GM21390 (cell line): Measurements from ENCODE around the gene SEL1L3.
A peak's percentile ranks its signal among the peaks of the same experiment; 100 is the strongest.
"Not testable (repeated sequence)": the region's sequence is repeated elsewhere in the genome, so short reads cannot be mapped to it uniquely, and the experiment has no call there.

Source experiments
- ATAC-seq: cut with Tn5 transposase; IDR thresholded peaks from one replicate; pipeline ENCODE4 v1.9.1; 2021; ENCODE audit not compliant: unreplicated experiment

SEL1L3 gene

DNA sequence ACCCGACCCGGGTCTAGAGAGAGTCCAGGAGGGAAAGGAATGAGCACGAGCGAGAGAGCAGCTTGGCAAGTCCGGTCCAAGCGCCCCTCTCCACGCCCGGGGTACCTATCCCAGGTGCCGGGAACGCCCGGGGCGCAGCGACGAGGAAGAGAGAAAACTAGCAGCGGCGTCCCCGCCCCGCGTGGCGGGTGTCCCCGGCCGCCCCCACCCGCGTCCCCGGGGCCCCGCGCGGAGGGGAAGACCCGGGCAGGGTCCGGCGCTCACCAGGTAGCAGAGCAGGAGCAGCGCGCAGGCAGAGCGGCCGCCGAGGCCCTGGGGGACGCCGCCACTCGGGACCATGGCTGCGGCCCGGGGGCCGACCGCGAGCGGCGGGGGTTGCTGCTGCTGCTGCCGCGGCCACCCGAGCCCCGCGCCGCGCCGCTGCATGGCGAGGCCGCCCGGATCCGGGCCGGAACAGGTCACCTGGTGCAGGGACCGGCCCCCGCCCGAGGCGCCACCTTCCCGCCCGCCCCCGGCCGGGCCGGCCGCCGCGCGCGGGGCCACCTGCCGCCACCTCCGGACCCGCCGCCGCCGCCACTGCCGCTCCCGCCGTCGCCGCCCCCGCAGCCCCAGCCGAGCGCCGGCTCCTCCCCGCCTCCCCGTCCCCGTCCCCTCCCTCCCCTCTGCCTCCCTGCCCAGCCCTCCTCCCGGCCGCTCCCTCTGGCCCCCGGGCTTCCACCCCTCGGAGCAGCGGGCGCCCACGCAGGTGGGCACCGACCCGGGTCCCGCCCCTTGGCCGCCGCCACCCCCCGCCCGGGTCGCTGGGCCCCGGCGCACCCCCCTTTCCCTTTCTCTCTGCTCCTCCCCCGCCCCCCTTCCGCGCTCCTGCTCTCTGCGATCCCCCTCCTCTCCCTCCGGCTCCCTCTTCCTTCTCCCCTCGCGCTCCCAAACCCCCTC, at the start of gene SEL1L3:
Gene SEL1L3 (minus strand): TSS at position 578 of the 936 bp plus-strand sequence. CDS start 152 bp downstream, at position 426.
- peak; percentile 42 for ATAC-seq

DNA sequence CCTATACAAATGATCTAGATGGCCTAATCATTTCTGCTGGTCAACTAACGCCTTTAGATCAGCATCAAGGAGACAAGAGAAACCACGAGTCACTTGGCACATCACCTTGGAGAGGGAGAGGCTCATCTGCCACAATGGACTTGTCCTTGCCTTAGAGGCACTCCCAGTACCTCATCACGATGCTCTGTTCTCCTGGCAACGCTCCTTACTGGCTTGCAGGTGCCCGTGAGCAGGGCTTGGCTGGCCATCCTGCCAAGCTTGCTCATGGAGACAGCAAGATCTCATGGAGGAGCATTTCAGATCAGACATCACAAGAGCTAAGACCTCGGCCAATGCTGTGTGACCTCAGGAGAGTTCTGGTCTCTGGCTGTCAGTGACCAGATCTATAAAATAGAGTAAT, 48.6 kb upstream of the SEL1L3 start:
- ATAC-seq: no peak

DNA sequence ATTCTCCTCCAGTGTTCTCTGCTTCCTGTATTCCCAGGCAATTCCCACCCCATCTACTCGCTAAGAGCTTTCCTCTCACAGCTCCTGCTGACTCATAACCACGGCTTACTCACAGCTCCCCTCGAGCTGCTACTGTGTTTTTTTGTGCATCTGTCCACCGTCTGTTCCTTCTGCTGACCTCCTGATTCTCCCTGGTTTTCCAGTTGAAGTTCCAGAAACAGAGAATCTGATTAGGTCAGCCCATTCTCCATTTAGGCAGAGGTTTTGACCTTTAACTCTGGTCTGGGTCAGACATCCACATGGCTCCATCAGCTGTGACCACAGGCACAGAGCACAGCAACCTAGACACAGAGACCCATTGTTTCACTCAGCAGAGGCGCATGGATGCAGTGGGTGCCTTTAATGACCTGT, 45.7 kb upstream of the SEL1L3 start:
- no peak for ATAC-seq

DNA sequence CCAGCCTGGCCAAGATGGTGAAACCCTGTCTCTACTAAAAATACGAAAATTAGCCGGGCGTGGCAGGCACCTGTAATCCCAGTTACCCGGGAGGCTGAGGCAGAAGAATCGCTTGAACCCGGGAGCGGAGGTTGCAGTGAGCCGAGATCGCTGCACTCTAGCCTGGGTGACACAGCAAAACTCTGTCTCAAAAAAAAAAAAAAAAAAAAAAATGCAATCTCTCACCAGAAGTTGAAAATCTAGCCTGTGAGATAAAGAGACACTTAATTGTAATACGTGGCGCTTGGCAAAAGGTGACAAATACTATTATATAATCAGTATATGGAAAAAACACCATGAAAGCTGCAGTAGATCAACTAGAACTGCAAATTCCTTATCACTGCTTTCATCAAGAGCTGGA, 43.3 kb upstream of the SEL1L3 start:
- ATAC-seq: not testable (repeated sequence)

DNA sequence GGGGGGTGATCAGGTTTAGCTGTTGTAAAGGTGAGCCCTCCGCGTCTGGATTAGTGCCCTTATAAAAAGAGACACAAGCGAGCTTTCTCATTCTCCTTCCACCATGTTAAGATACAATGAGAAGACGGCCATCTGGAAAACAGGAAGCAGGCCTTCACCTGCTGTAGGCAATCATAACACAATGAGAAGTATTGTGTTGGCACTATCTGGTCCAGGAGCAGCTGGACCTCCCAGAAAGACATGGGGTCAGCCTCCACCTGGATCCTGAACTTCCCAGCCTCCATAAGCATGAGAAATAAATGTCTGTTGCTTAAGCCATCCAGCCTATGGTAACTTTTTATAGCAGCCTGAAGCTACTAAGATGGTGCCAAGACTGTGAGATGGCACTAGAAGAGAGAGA, 42.6 kb upstream of the SEL1L3 start:
- ATAC-seq: no peak

DNA sequence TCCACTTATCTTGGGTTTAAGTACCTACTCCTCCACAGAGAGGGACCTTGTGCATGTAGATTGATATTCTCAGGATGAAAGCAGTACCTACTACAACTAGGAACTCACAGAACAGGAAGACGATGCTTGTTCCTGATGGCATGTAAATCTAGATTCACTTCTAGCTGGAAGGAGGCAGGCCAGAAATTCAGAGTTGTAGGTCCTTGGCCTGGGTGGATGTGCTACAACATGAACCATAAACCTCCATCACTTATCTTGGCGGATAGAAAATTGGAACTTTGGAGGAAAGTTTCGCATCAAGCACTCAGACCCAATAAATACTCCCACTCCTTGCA, 41.9 kb upstream of the SEL1L3 start:
- peak; percentile 42 for ATAC-seq

DNA sequence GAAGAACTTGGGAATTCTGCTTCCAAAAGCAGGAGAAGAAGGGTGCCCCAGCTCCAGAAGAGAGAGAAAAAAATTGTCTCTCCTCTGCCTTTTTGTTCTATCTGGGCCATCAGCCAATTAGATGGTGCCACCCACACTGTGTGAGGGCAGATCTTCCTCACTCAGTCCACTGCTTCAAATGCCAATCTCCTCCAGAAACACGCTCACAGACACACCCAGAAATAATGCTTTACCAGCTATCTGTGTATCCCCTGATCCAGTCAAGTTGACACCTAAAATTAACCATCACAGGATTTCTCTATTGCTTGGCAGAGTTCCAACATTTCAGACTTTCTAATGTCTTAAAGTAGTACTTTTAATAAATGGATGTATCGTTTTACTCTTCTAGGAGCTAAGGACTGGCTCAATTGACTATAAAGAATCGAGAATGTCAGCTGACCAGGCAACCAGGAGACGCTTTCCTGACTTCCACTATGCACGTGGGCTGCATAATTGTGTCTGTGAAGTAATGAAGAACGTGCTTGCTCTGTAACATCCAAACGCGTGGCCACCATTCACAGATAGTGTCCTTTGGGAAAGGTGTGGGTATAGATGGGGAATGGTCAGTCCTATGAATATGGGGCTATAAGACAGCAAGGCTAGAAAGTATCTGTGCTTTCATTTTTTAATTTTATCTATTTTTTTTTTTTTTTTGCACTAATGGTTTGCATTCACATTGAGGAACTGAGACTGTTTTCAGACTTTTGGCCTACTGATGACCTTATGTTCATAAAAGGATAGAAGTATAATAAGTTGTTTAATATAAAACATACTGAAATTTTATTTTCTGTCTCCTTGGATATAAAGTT, 41.3 kb upstream of the SEL1L3 start:
- ATAC-seq: peak; percentile 65

DNA sequence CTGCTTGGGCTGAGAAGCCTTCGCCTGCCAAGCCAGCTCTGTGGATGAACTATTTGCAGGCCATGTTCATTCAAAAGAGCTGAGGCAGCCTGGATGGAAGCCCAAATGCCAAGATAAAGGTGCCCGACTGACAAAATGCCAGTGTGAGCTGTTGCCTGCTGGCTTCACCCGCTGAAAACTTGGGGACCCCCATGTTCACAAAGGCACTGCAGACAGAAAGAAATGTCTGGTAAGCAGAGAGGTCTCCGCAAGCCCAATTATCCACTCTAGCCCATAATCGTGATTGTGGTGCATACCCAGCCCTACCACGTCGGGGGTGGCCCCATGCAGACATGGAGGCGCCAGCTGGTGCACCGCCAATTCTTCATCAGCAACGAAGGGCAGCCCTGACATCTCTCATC, 38.2 kb upstream of the SEL1L3 start:
- no peak for ATAC-seq

DNA sequence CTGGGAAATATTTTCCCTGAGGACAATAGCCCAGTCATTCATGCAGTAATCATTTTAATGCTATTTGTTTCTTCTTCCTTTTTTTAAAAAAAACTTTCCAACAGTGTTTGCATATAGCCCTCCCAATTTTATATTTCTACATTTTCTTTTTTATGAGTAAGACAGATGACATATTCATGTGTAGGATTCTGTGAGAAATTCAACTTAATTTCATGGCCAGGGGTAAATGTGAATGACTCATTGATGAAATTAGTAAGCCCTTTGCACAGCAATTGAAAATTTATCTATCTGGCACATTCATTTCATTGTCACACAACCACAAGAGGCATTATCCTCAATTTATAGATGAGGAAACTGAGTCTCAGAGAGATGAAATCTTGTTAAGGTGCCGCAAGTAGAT, 37.5 kb upstream of the SEL1L3 start:
- no peak for ATAC-seq

DNA sequence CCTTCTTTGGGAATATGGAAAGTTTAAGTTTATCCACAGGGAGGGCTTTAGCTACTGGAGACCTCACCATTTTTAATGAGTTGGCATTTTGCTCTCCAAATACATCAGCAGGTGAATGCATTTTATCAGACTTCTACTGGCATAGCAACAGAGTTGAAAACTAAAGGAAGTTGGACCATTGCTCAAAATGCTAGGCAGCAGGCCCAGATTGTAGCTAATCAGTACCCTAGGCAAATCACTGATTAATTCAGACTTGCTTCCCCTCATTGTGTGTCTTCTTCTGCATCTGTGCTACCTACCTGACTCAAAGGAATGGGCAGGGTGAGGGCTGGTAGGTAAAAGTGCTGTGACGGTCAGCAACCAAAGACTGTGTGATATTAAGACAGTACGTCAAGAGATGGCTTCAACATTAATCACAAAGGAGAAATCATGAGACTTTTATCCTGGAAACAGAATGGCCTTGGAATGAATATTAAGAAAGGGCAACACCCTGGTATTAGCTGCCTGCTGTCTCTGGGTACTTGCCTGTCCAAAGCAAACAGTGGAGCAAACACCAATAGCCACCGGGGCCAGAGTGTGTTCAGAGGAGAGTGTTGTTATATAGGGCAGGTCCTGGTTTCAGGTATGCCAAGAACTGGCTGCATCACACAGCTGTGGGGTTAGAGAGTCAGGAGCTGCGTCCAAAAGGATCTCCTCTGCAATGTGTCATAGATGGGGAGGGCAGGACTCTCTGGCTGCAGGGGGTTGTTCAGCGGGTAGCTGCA, 34.2 kb upstream of the SEL1L3 start:
- no peak for ATAC-seq

DNA sequence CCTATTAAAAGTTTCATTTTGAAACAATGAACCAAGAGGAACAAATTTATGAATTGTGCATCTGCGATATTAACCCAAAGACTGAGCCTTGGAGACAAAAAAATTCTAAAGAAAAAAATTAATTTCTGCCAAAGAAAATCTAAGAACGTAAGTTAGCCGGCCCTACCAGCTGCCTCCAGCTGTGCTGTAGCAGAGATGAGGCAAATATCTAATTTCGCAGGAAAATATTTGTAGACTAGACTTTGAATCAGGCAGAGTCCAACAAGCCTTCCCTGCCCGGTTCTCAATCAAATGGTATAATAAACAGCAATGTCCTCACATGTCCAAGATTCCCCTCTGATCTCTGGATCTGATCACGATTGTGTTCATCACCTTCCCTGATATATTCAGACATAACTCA, 30.0 kb upstream of the SEL1L3 start:
- ATAC-seq: no peak

DNA sequence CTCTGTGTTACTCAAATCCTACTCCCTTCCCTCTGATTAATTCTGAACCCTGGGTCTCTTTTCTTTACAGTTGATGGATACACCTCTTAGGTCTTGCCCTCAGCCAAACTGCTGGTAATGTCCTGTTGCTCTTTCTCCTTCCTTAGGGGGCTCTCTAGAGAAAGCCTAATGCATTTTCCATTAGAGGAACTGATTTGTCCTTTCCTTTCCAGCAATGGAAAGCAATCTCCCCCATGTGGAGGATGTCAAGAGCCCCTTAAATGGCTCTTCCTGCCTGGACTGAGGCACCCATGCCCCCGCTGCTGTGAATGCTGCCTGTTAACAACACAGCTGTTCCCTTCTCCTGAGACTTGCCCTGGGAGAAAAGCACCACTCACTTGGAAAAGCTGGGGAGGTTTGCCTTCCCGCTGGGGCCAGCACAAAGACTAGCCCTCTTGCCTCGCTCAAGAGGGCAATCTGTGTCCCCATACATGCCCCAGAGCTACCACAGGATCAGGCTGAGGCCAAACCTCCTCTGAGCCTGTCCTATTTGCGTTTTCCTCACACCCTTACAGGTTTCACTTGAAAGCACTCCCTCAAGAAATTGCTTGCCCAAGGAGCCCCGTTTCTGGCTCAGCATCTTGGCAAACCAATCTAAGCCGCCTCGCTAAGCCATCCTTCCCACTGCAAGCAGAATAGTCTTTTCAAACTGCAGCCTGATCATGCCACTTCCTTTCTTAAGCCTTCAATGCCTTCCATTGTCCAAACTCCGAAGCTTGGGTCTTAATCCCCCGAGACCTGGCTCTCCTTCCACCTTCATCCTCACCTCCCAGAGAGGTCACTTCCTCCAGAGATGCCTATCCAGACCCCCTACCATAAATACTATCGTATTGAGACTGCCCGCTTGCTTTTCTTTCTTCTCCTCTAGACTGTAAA, 28.0 kb upstream of the SEL1L3 start:
- ATAC-seq: no peak

DNA sequence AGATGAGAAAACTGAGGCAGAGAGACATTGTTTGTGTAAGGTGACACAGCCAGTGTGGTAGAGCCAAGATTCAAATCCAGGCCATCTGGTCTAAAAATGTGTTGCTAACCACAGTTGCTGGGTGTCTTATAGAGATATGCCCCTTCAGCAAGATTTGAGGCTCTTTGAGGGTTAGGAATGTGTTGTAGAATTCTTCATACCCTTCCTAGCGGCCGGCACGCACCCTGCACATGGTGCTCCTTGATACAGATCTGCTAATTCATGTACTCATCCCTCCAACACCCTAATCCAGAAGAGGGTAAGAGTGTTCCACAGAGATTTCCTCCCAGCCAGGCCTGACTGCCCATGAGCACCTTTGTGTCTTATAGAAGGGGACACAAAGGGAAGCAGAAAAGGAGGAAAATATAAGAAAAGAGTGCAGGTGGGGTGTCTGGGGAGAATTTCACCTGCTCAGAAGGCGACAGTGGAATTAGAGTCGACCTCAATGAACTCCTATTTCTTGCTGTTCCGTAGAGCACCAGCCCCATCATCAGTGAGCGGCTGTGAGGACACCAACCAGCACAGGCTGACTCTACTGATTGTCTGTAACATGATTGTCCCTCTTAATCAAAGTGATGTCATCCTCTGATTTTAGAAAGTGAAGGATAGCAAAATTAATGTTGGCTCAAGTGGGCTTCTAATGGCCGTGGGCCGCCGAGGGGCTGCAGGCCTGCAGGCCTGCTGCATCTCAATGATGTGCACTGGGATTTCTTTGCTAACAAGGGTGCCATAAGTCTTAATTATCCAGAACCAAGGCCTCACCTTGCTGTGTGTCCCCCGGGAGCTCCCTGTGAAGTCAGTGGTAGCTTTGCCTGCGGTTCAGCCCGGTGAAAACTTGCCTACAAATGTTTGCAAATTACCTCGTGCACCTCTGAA, 27.1 kb upstream of the SEL1L3 start:
- ATAC-seq: no peak

DNA sequence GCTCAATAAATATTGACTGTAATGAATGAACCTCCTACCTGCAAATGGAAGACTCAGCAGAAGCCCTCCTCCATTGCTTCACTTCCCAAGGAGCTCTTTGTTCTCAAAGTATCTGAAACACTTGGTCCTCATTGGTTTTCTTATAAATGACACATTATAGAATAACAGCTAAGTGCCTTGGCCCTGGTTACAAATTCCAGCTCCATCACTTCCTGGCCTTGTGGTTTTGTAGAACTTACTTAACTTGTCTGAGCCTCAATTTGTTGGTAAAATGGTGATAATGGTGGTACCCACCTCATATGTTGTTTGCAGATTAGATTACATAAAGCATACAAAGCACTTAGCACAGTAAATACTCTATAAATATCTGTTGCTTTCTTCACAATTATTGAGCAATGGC, 26.0 kb upstream of the SEL1L3 start:
- no peak for ATAC-seq

DNA sequence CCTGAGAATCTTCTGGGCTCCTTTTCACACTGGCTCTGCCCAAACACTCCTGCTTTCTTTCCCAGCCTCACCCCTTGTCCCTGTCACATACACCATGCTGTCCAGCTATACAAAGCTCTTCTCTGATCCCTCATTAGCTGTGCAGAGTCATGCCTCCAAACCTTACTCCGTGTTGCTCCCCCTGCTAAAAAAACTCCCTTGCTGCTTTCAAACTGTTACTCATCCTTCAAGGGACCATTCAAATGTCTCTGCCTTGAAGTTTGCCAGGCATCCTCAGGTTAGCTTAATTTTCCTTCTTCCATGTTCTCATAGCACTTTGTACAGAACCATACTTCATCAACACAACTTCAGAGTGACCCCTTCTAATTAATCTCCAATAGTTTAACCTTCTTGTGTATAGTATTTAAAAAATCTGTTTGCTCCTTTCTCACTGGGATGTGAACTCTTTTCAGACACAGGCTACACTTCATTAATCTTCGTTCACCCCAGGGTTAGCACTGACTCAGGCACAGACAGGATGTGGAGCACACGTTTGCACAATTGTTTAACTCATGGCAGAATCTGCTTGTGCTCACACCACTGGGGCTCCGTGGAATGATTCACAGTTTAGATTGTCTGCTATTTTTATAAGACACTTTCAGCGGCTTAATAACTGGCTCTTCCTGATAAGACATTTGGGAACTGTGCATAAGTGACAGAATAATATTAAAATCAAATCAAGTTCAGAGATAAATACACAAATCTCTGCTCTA, 21.4 kb upstream of the SEL1L3 start:
- peak; percentile 63 for ATAC-seq

DNA sequence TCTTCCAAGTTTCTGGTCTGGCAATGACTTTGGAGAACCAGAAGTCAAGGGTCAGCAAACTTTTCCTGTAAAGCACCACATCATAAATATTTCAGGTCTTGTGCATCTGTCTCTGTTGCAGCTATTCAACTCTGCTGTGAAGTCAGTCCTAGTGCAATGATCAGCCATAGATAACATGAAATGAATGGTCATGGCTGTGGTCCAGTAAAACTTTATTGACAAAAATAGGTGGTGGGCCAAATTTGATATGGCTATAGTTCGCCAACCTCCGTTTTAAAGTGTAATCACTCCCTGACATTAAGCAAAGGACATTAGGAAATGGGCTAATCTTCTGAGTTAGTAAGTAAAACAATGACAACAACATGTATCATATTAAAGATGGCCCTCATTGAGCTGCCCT, 20.8 kb upstream of the SEL1L3 start:
- no peak for ATAC-seq

DNA sequence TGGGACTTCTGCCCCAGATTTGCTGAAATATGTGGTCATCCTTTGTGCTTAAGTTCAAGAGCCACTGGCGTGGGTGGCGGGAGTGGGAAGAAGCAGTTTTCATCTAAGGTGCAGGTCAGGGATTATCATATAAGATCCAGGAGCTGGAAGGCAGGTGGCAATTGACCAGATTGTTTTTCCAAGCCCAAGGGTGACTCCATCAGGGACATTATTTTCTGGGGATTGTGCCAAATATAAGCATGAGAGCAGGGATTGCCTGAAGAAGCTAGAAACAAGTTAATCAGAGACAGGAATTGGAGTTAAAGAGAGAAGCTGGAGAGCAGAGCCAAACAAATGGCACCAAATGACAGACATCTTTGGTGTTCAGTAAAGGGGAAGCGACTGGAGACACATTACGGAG, 19.4 kb upstream of the SEL1L3 start:
- no peak for ATAC-seq

DNA sequence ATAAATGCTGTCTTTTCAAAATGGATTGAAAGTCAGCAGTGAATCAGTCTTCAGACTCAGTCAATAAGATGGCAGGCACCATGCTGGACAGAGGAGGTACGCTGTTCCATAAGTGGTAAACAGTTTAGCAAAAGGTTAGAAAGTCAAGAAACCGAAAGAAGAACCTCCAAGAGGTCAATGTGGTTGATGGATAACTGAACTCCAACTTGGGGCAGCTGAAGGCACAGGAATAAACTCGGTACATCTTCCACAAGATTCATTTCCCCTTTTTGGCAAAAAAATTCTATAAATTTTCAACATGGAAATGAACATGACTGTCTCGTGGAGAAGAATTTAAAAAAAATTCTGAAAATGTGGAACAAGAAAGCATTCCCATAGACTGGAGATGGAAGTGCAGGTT, 18.4 kb upstream of the SEL1L3 start:
- no peak for ATAC-seq
